ENCODE data around the gene GKN2.

The GKN2 gene

DNA sequence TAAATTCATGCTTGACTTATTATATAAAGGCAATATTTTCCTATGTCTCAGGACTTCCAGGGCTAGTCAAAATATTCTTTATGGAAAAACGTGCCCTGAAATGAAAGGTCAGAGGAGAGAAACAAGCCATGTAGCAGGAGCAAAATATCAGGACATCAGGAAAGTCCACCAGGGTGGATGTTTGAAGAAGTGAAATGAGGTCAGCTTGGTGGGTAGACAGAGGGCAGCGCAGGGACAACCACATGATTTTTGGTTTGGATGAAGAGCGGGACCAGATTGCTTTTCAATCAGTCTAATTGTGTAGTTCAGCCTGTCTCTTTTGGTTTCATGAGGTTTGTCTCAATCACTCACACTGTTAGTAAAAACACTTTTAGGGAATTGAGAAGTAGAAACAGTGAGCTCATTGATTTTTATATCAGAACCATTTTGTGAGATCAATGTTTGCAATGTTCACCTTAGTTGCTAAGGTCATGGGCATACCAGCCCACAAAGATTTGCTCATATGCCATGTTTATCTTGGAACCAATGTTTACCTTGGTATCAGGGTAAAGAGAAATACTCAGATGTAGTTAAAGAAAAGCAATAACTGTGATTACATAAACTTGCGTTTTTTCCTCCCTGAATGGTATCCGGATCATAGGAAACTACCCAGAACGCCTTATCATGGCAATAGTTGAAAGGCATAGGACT lies 32.1 kb downstream of the GKN2 start:
- no peak for TF ChIP-seq ZFX (IDR thresholded peaks at IDR 0.05; ENCODE audit: borderline replicate concordance)
- TF ChIP-seq, protein P1, sequence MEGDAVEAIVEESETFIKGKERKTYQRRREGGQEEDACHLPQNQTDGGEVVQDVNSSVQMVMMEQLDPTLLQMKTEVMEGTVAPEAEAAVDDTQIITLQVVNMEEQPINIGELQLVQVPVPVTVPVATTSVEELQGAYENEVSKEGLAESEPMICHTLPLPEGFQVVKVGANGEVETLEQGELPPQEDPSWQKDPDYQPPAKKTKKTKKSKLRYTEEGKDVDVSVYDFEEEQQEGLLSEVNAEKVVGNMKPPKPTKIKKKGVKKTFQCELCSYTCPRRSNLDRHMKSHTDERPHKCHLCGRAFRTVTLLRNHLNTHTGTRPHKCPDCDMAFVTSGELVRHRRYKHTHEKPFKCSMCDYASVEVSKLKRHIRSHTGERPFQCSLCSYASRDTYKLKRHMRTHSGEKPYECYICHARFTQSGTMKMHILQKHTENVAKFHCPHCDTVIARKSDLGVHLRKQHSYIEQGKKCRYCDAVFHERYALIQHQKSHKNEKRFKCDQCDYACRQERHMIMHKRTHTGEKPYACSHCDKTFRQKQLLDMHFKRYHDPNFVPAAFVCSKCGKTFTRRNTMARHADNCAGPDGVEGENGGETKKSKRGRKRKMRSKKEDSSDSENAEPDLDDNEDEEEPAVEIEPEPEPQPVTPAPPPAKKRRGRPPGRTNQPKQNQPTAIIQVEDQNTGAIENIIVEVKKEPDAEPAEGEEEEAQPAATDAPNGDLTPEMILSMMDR (IDR thresholded peaks at IDR 0.05): no peak
- H3K27ac ChIP-seq: no peak overlapping the region

DNA sequence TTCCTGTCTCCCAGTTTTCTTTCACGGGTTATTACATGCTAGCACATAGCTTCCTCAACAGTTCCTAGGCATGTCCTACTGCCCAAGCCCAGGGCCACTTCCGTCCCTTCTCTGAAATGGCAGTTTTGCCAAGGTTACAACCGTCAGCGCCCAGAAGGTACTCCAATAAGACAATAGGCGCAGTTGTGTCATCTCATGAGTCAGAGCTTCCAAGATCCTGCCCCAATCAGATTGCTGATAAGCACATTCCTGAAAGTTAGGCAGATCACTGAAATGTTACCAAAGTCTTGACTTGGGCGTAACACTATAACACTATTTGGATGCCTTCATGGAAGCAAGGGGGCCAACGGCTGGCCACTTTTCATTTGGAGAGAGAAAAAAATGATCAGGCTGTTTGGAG lies 34.2 kb downstream of the GKN2 start:
- TF ChIP-seq ZFX (IDR thresholded peaks at IDR 0.05; ENCODE audit: borderline replicate concordance): no peak
- TF ChIP-seq, protein P1 (IDR thresholded peaks at IDR 0.05): no peak
- H3K27ac ChIP-seq: no peak overlapping the region

DNA sequence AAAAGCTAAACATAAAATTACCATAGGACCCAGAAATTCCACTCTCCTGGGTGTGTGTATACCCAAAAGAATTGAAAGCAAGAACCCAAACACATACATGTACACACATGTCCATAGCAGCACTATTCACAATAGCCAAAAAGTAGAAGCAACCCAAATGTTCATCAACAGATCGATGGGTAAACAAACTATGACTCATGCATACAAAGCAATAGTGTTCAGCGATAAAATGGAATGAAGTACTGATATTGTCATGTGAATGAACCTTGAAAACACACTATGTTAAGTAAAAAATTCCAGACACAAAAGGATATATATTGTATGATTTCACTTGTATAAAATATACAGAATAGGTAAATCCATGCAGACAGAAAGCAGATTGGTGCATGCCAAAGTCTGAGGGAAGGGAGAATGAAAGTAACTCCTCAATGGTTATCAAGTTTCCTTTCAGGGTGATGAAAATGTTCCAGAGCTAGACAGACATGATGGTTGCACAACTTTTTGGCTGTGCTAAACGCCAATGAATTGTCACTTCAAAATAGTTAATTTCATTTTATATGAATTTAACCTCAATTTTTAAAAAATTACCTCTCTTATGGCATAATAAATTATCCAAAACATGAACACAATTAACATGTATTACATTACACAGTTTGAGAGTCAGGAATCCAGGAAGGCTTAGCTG lies 35.5 kb downstream of the GKN2 start:
- TF ChIP-seq ZFX (IDR thresholded peaks at IDR 0.05; ENCODE audit: borderline replicate concordance): no peak
- TF ChIP-seq, protein P1 (IDR thresholded peaks at IDR 0.05): no peak

DNA sequence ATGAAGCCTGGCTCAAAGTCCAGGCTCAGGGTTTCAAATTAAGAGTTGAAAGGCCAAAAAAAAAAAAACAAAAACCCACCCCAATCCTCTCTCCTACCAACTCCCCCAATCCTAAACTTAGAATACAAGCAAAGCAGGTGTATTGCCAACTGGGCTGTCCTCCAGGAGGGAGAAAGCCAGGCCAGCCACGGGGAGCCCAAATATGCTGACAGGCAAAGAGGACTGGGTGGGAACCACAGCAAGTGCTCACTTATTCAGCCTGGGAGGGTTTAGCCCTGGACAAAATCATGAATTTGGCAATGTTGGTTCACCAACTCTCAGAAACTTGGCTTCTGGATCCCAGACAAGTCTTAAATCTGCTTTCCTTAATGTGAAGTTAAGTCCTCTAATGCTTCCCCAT lies 36.5 kb downstream of the GKN2 start:
- no peak overlapping the region for H3K27ac ChIP-seq
- TF ChIP-seq, protein P1 (IDR thresholded peaks at IDR 0.05): no peak
- TF ChIP-seq ZFX (IDR thresholded peaks at IDR 0.05; ENCODE audit: borderline replicate concordance): no peak

More for the DNA sequence above, 35.5 kb downstream of the GKN2 start:
- H3K27ac ChIP-seq: no peak overlapping the region

DNA sequence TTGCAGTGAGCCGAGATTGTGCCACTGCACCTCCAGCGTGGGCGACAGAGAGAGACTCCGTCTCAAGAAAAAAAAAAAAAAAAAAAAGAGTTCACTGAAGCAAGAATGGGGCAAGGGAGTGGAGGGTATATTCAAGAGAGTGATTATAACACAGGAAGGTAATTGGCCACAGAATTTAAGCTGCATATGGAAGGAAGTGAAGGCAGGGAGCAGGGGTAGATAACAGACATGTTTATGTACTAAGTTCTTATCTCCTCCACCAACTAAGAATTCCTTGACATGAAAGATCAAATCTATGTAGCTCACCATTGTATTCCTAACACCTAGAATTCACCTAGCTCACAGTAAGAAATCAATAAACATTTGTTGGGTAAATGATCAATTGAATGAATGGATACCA lies 37.3 kb downstream of the GKN2 start:
- H3K27ac ChIP-seq: no peak overlapping the region
- no peak for TF ChIP-seq ZFX (IDR thresholded peaks at IDR 0.05; ENCODE audit: borderline replicate concordance)
- TF ChIP-seq, protein P1 (IDR thresholded peaks at IDR 0.05): no peak

DNA sequence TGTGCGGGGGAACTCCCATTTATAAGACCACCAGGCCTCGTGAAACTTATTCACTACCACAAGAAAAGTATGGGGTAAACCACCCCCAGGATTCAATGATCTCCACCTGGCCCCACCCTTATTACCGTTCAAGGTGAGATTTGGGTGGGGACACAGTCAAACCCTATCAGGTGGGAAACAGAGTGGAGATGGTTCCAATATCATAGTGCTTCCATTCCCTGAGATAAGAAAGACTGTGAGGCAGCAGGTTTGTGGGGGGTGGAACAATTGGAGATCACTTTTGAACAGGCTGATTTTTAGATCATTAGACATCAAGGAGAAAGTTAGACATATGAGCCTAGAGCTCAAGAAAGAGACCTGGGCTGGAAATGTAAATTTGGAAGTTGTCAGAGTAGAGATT lies 39.3 kb downstream of the GKN2 start:
- TF ChIP-seq, protein P1 (IDR thresholded peaks at IDR 0.05): no peak
- TF ChIP-seq ZFX (IDR thresholded peaks at IDR 0.05; ENCODE audit: borderline replicate concordance): no peak

DNA sequence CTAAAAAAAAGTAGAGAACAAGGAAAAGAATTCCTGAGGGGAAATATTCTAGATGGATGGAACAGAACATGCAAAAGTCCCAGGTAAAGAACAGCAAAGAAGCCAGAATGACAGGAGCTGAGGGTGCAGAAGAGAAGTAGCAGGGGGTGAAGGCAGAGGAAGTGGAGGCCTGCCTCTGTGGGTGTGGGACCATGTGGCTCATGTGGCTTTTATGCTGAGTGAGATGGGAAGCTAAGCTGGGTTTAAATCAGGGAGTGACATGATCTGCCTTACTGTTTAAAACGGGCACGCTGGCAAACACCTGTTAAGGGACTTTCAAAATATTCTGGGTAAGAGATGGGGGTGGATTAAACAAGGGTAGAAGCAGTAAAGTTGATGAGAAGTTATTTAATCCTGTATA lies 40.0 kb downstream of the GKN2 start:
- TF ChIP-seq, protein P1 (IDR thresholded peaks at IDR 0.05): no peak
- no peak for TF ChIP-seq ZFX (IDR thresholded peaks at IDR 0.05; ENCODE audit: borderline replicate concordance)
- no peak overlapping the region for H3K27ac ChIP-seq

More for the DNA sequence above, 39.3 kb downstream of the GKN2 start:
- no peak overlapping the region for H3K27ac ChIP-seq

Data from 22Rv1 (cell line).